HG02973 (cell line): ENCODE measurements around the gene ACR.

Source experiments
- ATAC-seq: cut with Tn5 transposase; IDR thresholded peaks from one replicate; pipeline ENCODE4 v1.9.1; 2021; ENCODE audit warnings: moderate library complexity; ENCODE audit not compliant: unreplicated experiment

ACR gene

DNA sequence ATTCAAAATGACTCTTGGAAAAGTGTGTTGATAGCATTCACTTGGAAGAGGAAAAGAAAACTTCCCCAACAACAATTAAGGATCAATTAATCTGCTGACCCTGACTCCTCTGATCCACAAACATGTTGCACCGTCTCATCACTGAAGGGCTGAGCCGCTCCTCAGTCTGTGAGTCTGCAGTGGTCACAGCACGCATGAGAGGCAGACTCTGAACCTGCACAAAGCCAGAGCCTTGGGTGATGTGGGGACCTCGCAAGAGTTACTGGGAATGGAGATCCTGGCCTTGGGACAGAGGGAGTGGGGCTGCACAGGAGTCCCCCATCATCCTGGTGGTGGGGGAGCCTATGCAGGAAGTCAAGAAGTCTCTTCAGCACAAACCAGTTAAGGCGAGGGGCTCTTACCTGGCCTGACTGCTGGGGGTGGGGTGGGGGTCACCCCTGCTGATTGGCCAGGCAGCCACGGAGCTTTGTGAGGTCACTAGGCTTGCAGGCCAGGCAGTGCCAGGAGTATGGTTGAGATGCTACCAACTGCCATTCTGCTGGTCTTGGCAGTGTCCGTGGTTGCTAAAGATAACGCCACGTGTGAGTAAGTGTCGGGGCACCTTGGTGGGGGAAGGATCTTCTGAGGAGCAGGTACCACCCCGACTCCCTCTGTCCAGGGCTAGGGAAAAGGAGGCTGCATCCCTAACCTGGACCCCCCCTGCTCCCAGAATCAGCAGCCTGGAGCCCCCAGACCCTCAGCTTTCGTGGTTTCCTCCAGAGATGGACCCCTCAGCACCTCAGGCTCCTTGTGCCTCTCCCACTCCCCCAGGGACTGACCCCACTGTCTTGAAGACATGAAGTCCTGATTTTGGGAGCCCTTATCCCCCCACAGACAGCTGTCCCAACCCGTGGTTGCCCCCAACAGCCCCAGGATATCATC, at the start of gene ACR:
TSS of gene ACR (plus strand) at position 477 of the 921 bp plus-strand sequence. CDS start at position 509, 32 bp downstream.
- ATAC-seq: no peak

DNA sequence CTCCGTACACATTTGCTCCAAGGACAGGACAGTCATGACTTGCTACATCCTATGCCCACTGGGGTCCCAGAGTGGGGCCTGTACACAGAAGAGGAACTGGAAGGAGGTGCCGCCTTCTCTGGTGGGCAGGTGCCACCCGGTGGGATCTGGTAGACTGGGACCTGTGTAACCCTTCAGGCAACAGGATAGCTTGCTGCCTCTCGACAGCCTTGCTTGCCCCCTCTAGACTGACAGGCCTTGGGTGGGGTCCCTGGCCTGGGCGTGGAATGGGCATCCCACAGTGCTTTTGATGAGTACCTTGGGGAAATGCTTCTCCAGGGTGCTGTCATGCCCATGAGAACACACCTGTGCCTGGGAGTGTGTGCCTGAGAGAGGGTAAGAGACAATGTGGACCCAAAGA, 49.6 kb upstream of the ACR start:
- ATAC-seq: no peak

DNA sequence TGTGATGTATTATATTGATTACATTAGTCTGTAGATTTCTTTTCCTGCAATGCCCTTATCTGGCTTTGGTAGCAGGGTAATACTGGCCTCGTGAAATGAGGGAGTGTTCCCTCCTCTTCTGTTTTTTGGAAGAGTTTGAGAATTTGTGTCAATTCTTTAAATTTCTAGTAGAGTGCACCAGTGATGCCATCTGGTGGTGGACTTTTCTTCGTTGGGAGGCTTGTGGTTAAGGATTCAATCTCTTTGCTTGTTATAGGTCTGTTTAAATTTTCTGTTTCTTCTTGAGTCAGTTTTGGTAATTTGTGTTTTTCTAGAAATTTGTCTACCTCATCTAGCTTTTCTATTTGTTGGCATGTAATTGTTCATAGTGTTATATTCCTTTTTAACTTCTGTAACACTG, 46.5 kb upstream of the ACR start:
- no peak for ATAC-seq

DNA sequence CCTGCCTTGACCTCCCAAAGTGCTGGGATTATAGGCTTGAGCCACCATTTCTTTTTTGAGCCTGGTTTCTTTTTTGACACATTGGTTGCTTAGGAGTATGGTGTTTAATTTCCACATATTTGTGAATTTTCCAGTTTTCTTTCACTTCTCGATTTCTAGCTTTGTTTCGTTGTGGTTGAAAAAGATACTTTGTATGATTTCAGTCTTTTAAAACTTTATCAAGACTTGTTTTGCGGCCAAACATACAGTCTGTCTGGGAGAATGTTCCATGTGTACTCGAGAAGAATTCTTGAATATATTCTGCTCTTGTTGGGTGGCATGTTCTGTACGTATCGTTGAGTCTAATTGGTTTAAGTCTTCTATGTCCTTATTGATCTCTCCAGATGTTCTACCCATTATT, 44.5 kb upstream of the ACR start:
- ATAC-seq: no peak

DNA sequence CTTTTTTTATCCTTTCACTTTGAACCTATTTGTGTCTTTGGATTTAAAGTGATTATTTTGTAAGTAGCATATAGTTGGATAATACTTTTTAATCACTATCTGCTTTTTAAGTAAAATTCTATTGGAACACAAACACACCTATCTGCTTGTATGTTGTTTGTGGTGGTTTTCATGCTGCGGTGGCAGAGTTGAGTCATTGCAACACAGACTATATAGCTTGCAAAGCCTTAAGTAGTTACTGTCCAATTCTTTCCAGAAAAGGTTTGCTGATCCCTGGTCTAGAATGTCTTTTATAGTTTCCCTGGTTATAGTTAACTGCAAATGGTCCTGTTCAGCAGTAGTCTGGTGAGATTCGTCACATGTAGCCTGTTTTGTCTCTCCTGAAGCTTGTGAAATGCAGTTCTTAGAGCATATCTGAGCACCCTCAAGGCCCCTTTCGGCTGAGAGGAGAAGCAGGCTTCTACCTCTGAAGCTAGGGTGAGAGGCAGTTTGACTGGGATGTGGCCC, 43.9 kb upstream of the ACR start:
- no peak for ATAC-seq

DNA sequence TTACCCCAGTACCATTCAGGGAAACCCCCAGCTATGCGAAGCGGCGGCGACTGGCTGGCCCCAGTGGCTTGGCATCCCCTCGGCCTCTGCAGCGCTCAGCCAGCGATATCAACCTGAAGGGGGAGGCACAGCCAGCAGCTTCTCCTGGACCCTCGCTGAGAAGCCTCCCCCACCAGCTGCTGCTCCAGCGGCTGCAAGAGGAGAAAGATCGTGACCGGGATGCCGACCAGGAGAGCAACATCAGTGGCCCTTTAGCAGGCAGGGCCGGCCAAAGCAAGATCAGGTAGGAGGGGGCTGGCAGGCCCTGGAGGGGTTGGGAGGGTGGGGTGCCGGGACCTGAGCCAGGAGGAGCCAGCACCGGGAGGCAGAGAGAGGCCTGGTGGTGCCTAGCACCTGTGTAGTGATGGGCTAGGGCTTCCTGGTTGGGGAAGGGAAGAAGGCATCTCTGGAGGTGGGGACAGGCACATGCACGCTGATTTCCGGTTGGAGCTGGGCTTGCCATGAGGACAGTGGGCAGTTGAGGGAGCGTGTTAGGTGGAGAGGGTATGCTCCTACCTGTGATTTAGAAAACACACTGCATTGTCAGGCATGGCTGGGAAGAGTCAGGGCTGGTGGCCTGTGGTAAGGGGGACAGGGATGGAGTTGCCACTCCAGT, 43.1 kb upstream of the ACR start:
- ATAC-seq: no peak

DNA sequence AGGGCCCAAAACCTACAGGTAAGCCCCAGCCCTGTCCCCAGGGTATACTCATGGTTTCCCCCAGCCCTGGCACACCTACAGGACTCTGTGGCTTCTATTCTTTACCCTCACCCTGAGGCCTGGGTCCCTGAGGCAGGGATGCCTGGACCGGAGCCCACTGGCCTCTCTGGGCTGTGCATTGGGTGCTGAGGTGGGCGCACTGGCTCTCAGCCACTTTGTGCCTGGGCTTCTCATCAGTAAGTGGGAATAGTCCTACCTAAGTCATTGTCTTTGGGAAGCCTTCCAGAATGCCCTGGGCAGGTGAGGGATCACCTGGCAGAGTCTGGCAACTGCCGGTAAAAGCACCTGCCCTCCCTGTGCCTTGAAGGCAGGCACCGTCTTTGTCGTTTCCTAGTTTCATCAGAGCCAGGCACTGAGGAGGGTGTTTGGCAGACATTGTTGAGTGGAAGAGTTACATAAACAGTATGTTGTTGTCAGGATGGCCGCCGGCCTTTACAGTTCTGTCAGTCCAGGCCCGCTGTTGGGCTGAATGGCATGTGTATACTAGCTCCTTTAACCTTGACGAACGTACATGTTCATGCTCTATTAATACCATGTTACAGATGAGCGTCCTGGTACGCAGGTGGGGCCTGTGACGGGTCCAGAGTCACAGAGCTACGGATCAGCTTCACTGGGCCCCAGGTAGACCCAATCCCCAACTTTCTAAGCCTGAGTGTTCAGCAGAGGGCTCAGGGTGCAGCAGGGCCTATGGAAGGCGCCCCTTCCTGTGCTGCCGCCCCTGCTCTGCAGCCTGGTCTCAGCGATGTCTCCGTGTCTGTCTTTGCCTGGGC, 42.4 kb upstream of the ACR start:
- no peak for ATAC-seq

DNA sequence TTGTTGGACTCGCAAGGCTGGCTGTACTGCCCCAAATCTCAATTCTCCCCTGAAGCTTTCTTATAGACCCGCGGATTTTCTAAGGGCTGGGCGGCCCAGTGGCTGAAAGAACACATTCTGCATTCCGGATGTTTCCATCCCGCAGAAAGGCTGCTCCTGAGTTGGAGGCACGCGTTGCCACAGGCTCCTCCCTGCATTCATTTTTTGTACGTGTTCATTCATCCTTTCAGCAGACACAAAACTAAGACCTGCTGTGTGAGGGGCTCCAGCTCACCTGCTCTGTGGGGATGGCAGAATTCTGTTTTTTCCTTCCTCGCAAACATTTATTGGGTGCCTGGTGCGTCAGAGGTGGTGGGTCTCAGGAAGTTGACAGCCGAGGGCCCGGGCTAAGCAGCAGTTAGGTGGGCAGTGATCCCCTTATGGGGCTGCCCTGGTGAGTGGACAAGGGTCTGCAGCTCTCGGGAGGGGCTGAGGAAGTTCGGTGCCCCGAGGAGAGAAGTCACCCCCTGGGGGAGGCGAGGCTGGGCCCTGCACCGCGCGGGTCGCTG, 41.7 kb upstream of the ACR start:
- ATAC-seq: no peak

DNA sequence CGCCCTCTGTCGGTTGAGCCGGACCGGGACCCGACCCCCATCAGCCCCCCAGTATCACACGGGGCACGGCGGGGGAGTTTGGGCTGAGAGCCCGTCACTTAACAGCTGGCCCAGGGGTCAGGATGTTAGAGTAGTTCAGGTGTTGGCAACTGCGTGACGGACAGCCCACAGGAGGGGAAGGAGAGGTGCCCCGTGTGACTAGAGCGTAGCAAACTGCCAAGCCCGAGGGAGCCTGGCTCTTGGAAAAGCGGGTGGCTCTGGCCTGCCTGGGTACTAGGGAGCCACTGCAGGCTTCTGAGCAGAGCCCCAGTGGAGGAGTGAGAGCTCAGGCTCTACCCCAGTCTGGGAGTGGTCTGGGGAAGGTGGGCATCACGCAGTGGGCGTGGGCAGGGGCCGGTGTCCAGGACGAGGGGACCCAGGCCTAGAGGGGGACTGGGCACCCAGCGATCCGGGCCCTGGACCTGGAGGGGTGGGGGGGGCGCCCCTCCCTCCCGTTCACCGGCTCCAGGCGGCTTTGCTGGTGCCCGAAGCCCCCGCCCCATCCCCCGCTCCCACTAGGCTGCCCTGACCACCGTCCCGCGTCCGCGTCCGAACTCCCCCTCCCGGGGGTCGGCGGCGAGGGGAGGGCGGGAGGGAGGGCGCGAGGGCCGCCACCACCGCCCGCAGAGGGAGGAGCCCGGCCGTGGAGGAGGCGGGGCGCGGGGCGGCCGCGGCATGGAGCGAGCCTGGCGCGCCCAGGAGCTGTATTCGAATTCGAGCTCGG, 41.0 kb upstream of the ACR start:
- no peak for ATAC-seq

DNA sequence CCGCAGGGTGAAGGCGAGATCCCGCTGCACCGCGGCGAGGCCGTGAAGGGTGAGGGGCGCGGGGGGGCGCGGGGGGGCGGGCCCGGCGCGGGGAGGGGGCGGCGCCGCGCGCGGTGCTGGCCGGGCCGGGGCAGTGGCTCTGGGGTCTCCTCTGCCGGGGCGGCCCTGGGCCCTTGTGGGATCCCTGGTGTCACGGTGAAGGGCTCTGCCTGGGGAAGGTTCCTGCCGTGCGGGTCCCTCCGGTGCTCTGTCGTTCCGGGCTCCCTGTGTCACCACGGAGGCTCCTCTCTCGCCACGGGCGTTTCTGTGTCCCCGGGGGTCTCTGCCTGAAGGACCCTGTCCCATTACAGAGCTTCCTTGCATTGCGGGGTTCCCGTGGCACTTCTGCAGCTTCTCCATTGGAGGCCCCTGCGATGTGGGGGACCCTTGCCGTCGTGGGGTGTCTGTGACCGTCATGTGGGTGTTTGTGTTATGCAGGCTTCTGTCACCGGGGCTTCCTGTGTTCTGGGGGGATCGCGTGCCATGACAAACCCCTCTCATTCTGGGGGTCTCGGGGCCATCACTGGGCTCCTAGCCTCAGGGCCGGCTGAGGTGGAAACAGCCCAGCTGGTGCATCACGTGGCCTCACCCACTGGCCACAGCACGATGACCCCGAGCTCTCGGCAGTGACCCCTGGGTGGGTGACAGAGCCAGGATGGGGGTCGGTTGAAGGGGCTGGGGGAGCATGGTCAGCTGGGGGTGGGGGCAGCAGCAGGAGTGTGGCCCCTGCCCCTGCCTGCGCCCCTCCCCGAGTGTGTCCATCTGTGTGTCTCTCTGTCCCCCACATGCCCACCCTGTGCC, 40.1 kb upstream of the ACR start:
- no peak for ATAC-seq

DNA sequence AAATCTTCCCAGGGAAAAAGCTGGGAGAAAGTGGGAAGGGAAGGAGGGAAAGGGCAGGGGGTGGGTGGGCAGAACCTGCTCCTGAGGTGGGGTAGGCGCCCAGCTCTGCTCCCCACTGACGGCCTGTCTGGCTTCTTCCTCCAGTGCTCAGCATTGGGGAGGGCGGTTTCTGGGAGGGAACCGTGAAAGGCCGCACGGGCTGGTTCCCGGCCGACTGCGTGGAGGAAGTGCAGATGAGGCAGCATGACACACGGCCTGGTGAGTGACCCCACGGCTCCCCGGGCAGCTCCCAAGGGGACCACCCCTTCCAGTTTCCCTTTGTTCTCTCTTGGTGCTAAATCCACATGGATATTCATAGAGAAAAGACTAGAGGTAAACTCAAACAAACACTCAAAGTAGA, 39.5 kb upstream of the ACR start:
- ATAC-seq: no peak

DNA sequence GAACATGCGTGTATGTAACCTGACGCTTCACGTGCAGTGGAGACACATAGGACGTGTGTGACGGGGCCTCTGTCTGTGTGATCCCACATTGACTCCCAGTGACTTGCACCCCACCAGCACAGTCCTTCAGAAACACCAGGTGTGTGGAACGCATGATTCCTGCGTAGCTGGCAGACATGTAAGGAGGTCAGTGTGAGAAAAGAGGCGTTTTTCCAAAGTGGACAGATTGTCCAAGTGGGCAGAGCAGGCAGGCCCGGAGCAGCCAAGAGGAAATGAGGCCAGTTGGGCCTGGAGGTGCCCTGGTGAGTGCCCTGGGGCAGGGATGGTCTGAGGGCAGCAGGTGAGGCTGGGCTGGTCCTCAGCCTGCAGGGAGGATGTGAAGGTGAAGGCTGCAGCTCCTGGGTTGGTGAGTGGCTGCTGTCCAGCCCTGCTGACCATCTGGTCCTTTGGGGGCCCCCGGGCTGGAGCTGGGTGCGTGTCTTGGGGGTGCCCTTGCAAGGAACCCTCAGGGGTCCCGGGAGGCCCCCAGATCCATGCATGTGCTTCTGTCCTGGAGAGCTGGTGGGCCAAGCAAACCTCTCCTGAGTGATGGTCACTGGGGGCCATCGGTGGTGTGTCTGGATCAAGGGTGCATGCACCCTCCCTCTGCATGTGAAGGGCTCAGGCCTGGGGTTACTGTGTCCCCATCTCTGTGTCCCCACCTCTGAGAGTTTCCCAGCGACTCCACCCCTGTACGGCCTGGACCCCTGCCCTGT, 38.8 kb upstream of the ACR start:
- ATAC-seq: no peak

DNA sequence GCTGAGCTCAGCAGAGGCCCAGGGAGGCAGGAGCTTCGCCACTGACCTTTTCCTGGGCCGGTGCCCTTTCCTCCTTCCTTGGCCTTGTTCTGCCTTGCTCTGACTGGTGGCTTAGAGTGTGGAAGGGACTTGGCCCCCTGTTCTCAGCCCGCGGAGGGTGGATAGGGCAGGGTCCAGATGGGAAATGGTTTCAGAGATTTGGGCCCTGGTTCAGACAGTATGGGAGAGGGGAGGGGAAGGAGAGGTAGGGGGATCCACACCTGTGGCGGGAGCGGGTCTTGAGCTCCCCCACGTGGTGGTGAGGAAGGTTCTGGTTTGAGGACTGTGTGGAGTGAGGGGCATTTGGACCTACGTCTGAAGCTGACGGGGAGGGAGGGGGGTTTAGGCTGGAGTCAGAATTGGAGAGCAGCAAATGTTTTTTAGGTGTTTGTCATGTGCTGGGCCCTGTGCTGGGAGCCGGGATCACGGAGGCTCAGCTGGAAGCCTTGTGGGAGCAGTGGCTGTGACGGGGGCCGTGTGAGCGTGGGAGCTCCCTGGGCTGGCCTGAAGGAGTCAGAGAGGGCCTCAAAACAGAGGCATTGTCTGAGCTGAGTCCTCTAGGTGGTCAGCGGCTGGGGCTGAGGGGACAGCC, 38.1 kb upstream of the ACR start:
- no peak for ATAC-seq

DNA sequence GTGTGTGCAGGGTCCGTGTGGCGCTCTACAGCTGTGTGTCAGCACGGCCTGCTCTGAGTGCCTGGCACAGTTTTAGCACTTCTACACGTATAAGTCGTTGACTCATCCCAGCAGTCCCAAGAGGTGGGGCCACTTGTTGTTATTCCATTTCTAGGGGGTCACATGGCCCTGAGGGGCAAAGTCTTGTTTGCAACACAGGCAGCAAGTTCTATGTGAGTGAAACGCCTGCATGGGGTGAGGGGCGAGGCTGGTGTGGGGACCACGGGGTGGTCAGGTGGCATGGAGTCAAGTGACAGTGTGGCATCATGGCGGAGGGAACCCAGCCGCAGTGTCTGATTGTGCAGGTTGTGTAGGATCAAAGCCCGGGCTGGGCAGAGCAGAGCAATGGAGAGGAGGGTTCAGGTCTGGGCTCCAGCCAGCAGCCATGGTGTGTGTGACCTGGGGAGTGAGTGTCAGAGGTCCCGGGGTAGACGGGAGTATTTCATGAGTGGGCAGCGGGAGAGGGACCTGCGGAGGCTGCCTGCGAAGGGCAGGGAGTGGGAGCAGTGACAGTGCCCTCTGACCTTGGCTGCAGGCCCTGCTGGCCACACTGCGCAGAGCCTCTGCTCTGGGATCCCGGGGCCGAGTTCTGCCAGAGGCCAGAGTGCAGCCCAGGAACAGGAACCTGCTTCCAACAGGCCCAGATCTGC, 37.5 kb upstream of the ACR start:
- ATAC-seq: no peak

DNA sequence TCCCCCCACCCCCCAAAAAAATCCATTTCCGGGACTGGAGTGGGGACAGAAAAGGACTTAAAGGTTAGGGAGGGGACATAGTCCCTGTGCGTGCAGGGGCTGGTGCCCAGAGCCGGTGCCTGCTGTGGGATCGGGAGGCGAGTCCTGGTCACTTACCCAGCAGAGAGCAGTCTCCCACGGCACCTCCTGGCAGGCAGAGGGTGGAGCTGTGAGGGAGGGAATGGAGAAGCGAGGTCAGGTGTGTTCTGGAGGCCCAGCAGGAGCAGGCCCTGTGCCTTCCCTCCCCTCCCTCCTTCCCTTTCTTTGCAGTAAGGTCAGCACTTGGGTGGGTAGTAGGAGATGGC, 37.0 kb upstream of the ACR start:
- no peak for ATAC-seq

DNA sequence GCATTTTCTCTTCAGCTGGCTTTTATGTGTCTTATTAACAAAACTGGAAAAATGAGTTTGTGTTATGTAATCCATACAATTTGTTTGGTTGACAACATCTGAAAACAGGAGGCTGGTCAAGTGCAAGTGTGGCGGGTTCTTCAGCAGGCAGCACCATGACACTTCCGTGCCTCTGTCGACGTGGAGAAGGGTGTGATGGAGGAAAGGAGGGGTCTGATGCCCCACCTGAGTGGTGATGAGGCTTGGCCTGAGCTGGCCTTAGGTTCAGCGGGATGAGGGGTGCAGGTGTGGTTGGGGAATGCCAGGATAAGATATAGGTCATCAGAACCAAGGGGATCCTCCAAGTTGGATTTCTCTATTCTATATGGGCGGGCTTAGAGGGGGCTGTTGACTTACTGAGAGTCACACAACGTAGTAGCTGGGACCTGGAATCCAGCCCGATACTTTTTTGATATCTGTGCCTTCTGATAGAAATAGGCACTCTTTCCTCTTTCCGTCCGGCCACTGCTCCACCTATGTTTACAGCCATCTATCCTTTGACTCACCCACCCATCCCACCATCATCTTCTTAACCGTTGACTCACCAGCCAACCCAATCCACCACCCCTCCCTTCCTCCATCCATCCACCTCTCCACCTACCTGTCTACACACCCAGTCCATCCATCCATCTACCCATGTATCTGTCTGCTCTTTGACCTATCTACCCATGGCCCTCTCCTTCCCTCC, 36.4 kb upstream of the ACR start:
- no peak for ATAC-seq

DNA sequence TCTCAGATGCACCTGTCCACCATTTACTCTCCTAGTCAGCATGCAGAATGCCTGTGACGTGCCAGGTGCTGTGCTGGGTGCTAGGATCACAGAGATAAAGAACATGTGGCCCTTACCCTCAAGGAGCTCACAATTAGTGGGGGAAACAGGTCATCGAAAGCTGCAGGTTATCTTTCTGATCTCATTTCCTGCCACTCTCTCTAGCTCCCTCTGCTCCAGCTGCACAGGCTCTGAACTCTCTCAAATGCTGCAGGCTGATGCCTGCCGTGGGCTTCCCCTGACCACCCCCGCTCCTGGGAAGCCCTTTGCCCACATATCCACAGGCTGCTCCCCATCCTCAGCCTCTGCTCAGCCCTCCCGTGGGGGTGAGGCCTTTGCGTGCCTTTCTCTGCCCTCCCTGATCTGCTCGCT, 35.7 kb upstream of the ACR start:
- ATAC-seq: no peak
